Gastrocnemius medialis (tissue), 4 donors: ENCODE results near the gene CSHL1.

ENCODE experiments used
- CTCF ChIP-seq, 5 experiments: fragments of 450-650 bp in 3 of 5; fragments of 200-600 bp in 2 of 5; sonication (generic) in 2 of 5; IDR thresholded peaks in 4 of 5; conservative IDR thresholded peaks in 1 of 5; 1 replicate in 4 of 5; 2 replicates in 1 of 5; pipeline ENCODE4 v1.5.1; 2016 to 2019; ENCODE audit warnings: antibody characterized with exemption in 5 of 5, mild to moderate bottlenecking in 3 of 5, moderate library complexity in 3 of 5
- POLR2A ChIP-seq, 2 donors: fragments of 450-650 bp; IDR thresholded peaks; one replicate each; pipeline ENCODE4 v1.6.1; 2017; ENCODE audit warnings: antibody characterized with exemption in 2 of 2, mild to moderate bottlenecking in 2 of 2, moderate library complexity in 2 of 2

DNA sequence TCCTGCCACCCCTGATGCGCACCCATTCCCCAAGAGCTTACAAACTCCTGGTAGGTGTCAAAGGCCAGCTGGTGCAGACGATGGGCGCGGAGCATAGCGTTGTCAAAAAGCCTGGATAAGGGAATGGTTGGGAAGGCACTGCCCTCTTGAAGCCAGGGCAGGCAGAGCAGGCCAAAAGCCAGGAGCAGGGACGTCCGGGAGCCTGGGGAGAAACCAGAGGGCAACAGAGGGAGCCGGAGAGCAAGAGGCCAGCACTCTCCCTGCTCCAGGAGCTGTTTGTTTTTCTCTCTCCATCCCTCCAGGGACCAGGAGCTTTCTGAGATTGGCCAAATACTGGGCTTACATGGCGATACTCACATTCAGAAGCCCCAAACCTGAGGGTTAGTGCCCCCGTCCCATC, 7.2 kb upstream of the CSHL1 start:
- no peak for TF ChIP-seq CTCF (IDR thresholded peaks at IDR 0.05 in 4 of 5, conservative IDR thresholded peaks at IDR 0.05 in 1 of 5)
- TF ChIP-seq POLR2A (IDR thresholded peaks at IDR 0.05): no peak
